Bone marrow (tissue), 2 donors: ENCODE data around the gene MMP2.

Experiments used
- DNase-seq, 2 donors: peaks; one replicate each; lab custom pipeline; 2025; lab: John Stamatoyannopoulos, UW

MMP2 gene

DNA sequence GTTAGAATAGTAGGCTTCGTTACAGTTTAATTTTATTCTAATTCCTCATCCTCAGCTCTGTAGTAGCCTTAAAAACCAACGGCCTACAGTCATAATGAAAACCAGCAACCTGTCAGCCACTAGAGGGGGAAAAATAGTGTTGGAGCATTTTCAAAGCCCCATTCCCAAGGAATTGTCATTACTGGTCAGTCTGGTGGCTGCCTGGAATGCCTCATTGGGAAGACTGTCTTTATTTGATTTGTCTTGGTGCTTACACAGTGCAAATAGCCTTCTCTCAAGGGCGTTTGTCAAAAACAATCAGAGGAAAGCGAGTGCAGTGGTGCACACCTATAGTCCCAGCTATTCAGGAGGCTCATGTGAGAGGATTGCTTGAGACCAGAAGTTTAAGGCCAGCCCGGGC lies 34.6 kb downstream of the MMP2 start:
- no peak for DNase-seq

DNA sequence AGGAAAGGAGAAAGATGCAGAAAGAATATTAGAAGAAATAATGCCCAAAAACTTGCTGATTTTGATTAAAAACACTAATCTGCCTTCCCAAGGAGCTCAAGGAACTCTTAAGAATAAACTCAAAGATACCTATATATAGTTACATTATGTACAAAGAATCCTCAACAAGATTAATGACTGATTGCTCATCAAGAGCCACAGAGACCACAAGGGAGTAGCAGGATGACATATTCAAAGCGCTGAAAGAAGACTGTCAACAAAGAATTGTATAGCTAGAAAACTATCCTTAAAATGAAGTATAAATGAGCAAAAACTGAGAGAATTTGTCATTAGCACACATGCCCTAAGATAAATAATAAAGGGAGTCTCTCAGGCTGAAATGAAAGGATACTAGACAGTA lies 36.1 kb downstream of the MMP2 start:
- DNase-seq, result no peak

DNA sequence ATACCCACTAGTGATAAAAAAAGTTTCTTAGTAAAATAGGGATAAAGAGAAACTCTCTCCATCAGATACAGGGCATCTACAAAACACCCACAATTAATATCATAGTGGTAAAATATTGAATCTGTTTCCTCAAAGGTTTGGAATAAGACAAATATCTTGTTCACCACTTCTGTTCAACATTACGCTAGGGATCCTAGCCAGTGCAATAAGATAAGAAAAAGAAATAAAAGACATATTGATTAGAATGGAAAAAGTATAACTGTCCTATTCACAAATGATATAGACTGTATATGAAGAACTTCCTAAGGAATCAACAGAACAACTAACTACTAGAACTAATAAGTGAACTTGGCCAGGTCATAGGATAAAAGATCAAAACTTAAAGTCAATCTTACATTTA lies 42.8 kb downstream of the MMP2 start:
- no peak for DNase-seq

DNA sequence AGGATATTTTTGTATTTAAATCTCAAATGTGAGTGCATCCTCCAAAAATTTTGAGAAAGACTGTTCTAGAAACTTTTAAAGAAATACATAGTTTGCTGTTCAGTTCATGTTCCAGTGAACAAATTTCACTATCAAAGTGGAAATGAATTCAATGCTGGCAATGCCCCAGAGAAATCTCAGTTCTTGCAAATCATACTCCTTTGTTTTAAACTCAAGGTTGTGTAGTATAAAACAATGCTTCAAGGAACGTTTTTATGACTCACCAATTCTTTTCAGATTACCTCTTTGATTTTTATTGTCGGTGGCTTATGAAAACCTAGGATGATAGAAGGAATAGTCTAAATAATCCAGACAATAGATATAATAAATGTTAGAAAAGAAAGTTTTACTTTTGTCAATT lies 47.4 kb downstream of the MMP2 start:
- no peak for DNase-seq

DNA sequence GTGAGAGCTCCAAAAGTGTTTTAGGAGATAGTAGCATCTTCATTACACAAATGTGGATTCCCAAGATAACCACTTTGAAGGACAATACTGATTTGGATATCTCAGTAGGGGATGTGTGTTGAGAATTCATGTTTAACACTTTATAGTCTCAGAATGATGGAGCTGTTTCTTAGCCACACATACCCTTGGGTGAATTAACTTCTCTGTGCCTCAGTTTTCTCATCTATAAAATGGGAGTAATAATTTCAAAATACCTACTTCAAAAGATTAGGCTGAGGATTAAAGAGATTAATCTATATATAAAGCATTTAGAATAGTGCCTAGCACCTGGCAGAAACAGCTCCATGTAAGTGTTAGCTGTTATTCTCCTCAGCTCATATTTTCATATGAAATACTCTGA lies 48.9 kb downstream of the MMP2 start:
- no peak for DNase-seq

DNA sequence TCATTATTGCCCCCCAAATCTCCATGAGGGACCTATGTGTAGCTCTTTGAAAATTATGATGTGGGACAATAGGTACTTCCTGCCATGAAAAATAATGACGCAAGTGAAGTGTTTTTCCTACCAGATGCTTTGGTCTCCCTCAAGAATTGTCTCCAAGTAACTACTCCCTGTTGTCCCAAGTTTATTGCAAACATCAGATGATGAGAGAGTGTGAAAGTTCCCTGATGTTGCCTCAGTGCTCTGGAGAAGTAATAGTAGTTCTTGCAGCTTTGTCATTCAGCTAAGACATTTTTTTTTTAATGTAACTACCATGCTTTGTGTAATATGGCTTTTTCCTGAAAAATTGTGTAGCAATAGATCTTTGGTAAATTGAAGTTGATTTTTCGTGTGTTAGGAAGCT lies 50.0 kb downstream of the MMP2 start:
- DNase-seq, result no peak

DNA sequence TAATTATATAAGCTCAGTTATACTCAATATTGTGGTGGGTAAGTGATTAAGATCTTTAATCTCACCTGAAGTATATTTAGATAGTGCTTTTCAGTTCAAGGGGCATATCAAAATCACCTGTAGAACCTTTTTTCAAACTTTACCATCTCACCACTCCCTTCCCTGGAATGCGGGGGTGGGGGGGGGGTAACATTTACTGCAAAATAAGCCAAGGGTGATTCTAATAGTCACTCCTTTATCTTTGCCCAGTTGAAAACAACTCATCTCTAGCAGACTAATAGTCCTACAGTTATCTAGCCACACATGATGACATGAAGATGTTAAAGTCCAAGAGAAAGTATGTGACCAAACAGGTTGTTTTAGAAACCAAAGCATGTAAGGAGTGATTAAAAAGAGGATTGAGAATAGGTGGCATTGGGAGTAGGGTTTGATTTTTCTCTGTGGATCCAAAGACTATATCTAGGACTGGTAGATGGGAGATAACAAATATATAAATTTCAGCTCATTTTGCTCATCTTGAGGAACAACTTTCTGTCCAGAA lies 51.4 kb downstream of the MMP2 start:
- no peak for DNase-seq

DNA sequence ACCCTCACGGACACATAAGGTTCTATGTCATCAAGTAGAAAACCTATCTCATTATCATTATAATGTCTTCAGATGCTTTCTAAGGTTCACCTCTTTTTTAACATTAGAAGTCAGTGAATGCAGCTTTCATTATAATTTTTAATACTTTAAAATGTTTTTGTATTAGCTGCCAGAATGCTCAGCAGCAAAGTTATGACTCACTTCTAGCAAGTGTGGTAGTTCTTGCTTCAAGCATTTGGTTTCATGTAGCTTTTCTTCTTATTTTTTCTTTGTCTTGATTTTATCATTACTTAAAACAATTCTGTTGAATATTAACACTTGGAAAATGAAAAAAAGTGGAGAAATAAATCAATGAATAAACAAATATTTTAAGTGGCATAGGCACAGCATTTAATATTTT lies 53.2 kb downstream of the MMP2 start:
- DNase-seq, result no peak

DNA sequence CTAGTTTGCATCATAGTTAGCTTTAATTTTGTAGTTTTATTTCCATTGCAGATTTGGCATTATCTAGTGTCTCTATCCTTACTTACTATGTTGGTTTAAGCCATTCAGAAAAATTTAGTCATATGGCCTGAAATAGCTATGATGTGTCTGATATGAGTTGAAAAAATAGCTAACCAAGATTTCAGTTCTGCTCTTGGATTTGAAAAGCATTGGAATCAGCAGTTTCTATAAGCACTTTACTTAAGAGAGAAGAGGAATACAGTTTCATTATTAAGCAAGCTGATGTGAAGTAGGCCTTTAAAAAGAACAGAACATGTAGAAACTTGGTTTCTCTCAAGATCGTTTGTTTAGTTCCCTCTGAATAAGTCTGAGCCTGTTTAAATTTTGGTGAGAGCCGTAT lies 55.8 kb downstream of the MMP2 start:
- DNase-seq, result no peak

DNA sequence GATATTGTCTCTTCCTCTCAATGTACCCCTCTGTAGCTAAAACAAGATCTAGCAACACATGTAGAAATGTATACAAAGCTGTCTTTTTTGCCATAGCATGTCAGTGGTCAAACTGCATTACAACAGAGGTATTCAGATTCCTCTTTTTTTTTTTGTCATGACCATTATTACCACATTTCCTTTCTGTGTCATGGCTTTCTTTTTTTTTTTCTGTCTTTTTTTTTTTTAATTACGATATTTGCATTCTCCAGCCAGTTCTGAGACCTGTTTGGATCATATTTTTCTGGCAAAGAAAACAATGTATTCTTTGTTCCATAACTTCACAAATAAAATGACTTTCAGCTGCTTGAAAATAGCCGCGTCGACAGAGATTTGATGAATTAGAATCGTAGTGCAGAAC lies 60.1 kb downstream of the MMP2 start:
- peak in 1 of 2 donors; percentile 21 for DNase-seq

DNA sequence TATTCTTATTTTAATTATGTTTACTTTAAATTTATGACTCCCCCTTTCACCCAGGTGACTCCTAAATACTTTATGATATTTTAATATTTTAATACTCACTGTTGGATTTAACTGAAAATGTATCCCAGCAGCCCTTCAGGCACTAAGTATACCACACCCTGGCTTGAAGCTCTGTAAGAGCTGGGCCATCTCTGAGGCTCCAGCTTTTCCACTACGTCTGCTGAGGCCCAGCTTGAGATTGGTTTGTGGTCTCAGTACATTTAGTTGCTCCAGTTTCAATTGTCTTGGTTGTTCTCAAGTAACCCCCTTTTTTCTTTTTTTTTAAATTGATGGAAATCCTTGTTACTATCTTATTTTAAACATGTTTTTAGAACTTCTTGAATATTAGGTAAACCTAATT lies 60.5 kb downstream of the MMP2 start:
- DNase-seq, result no peak

DNA sequence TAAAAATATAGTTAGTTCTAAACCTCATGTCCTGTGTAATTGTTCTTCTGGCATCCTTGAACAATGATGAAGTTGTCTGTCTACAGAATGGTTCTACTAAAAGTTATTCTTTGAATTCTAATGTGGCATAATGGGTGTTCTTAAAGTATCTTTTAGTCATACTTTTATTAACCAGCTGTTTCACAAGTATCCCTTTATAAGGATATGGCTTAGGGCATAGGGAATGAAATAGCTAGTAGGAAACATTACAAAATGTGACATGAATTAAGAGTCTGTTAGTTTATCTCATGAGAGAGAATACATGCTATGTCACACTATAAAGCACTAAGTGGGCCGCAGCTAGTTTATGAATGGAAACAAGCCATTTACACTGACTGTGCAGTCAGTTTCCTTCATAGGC lies 61.2 kb downstream of the MMP2 start:
- no peak for DNase-seq

DNA sequence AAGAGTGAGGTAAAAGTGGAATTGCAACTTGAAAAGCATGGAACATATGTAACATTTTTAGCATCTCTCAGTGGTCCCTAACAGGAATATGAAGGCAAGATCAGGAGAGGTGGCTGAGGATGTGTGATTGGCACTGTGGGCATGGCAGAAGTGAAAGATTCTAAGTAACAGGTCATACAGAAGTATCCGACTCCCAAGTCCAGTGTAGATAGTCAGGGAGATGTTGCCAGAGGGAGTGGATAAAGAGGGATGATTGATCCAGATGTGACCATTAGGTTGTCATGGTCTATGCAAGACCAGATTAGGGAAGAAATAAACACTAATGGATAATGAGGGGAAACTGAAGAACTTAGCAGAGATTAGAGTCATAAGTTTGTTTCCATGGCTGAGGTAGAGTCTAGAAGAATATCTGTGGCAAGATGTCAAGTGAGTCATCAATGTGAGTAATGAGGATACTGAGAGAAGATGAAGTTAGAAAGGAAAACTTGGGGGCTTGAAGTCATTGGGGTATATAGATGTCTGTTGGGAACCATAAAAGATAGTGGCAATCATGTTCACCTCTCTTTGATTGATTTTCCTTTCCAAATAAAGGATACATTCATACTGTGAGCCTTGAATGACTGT lies 63.6 kb downstream of the MMP2 start:
- DNase-seq, result no peak

DNA sequence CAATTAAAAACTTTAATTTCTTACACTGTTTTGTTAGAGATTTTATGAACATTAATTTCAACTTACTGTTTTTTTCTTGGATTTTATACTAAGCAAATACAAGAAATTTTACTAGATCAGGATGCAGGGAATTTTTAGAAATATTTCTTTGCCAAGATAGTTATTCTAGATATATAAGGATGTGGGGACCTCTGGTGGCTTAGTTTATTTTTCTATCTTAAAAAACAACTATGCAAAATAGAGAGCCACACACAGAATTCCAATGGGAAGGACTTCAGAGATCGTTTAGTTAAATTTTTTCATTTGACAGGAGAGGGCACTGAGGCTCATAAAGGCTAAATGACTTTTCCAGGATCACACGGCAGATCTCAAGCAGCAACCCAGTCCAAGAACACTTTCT lies 64.5 kb downstream of the MMP2 start:
- no peak for DNase-seq

DNA sequence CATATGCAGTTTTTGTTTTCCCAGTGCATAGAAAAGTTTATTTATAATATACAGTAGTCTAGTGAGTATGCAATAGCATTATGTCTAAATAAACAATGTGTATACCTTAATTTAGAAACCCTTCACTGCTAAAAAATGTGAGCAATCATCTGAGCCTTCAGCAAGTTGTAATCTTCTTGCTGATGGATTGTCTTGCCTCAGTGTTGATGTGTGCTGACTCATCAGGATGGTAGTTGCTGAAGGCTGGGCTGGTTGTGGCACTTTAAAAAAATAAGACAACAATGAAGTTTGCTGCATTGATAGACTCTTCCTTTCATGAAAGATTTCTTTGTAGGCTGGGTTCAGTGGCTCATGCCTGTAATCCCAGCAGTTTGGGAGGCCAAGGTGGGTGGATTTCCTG lies 73.6 kb downstream of the MMP2 start:
- no peak for DNase-seq

DNA sequence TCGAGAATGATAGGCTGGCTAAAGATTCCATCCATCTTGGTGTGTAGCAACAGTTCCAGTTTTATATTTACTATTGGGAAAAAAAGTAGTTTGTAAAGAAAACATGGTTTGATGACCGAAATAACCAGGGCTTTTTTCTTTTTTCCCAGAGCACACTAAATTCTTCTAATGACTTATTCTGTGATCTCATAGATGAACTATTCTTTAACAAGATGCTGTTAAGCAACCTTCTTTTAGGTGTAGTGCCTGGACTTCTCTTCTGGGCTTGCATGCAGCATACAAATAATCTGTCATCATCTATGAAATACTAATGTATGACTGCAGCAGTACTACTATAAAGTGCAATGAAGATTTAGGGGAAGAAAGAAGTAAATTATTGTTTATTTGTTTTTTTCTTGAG lies 76.4 kb downstream of the MMP2 start:
- no peak for DNase-seq
